ENCODE results near the gene DYNLL1. TPM values are rescaled to one million over a fixed set of nuclear protein-coding genes. Genes with fewer than 3 reads are reported as not detected.

DYNLL1 gene
- total and polyA plus RNA-seq, 2 of the 13 experiments (the other 11 are each of a cell fraction or from before 2014, with no cell fraction given) = 271 to 294 TPM

DNA sequence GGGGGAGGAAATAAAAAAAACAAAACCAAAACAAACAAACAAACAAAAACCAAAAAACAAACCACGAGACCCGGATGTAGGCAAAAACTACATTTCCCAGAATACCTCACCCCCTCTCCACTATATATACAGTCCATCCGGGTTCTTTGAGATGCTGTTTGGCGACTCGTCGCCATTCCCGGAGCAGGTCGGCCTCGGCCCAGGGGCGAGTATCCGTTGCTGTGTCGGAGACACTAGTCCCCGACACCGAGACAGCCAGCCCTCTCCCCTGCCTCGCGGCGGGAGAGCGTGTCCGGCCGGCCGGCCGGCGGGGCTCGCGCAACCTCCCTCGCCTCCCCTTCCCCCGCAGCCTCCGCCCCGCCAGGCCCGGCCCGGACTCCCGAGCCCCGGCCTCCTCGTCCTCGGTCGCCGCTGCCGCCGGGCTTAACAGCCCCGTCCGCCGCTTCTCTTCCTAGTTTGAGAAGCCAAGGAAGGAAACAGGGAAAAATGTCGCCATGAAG lies 38.3 kb downstream of the DYNLL1 start, which contains the start of gene RNF10 (continued):
- TF ChIP-seq CREB3 (CRISPR knock-in tag; IDR thresholded peaks at IDR 0.05) (no peak), KDM6A (CRISPR knock-in tag; IDR thresholded peaks at IDR 0.05; ENCODE audit: low read depth) (no peak), ZNF121 (CRISPR knock-in tag; IDR thresholded peaks at IDR 0.05) (no peak), HIC2 (CRISPR knock-in tag; IDR thresholded peaks at IDR 0.05; ENCODE audit: low read depth) (no peak), ZNF142 (CRISPR knock-in tag; IDR thresholded peaks at IDR 0.05) (0 out of 2 replicates have a peak, but pooled peaks have one; percentile 16), ZNF792 (CRISPR knock-in tag; IDR thresholded peaks at IDR 0.05) (no peak), ZSCAN9 (CRISPR knock-in tag; IDR thresholded peaks at IDR 0.05; ENCODE audit: borderline replicate concordance) (no peak), NPAS2 (CRISPR knock-in tag; IDR thresholded peaks at IDR 0.05; ENCODE audit: borderline replicate concordance) (no peak), JUN (CRISPR knock-in tag; IDR thresholded peaks at IDR 0.05) (no peak), CHD2 (IDR thresholded peaks at IDR 0.05; ENCODE audit: low read depth, low read length) (no peak), ZNF713 (CRISPR knock-in tag; IDR thresholded peaks at IDR 0.05) (no peak), CAMTA2 (CRISPR knock-in tag; IDR thresholded peaks at IDR 0.05; ENCODE audit: borderline replicate concordance) (no peak), PHF21A (CRISPR knock-in tag; IDR thresholded peaks at IDR 0.05) (no peak), AKAP8 (CRISPR knock-in tag; IDR thresholded peaks at IDR 0.05) (no peak), ZKSCAN8 (CRISPR knock-in tag; IDR thresholded peaks at IDR 0.05; ENCODE audit: borderline replicate concordance) (no peak), HCFC1 (IDR thresholded peaks at IDR 0.05; ENCODE audit: low read depth, low read length) (peak; percentile 79), CEBPG (CRISPR knock-in tag; IDR thresholded peaks at IDR 0.05) (no peak), SOX6 (IDR thresholded peaks at IDR 0.05) (no peak), SOX6 (CRISPR knock-in tag; IDR thresholded peaks at IDR 0.05) (no peak; the same call in 1 of the 2 replicates)
- TF ChIP-seq, protein P1, sequence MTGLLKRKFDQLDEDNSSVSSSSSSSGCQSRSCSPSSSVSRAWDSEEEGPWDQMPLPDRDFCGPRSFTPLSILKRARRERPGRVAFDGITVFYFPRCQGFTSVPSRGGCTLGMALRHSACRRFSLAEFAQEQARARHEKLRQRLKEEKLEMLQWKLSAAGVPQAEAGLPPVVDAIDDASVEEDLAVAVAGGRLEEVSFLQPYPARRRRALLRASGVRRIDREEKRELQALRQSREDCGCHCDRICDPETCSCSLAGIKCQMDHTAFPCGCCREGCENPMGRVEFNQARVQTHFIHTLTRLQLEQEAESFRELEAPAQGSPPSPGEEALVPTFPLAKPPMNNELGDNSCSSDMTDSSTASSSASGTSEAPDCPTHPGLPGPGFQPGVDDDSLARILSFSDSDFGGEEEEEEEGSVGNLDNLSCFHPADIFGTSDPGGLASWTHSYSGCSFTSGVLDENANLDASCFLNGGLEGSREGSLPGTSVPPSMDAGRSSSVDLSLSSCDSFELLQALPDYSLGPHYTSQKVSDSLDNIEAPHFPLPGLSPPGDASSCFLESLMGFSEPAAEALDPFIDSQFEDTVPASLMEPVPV (CRISPR knock-in tag; IDR thresholded peaks at IDR 0.05) = no peak
- TF ChIP-seq, protein P2, sequence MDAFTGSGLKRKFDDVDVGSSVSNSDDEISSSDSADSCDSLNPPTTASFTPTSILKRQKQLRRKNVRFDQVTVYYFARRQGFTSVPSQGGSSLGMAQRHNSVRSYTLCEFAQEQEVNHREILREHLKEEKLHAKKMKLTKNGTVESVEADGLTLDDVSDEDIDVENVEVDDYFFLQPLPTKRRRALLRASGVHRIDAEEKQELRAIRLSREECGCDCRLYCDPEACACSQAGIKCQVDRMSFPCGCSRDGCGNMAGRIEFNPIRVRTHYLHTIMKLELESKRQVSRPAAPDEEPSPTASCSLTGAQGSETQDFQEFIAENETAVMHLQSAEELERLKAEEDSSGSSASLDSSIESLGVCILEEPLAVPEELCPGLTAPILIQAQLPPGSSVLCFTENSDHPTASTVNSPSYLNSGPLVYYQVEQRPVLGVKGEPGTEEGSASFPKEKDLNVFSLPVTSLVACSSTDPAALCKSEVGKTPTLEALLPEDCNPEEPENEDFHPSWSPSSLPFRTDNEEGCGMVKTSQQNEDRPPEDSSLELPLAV (CRISPR knock-in tag; conservative IDR thresholded peaks at IDR 0.05; ENCODE audit: low read depth) = no peak
